ENCODE data around the gene ADAT3. TPM values are rescaled to one million over a fixed set of nuclear protein-coding genes. Genes with fewer than 3 reads are reported as not detected.
"Not testable (repeated sequence)": the region's sequence is repeated elsewhere in the genome, so short reads cannot be mapped to it uniquely, and the experiment has no call there.

ADAT3 gene
- total RNA-seq, 1 donor from 2014 or later, result 6.1 TPM

DNA sequence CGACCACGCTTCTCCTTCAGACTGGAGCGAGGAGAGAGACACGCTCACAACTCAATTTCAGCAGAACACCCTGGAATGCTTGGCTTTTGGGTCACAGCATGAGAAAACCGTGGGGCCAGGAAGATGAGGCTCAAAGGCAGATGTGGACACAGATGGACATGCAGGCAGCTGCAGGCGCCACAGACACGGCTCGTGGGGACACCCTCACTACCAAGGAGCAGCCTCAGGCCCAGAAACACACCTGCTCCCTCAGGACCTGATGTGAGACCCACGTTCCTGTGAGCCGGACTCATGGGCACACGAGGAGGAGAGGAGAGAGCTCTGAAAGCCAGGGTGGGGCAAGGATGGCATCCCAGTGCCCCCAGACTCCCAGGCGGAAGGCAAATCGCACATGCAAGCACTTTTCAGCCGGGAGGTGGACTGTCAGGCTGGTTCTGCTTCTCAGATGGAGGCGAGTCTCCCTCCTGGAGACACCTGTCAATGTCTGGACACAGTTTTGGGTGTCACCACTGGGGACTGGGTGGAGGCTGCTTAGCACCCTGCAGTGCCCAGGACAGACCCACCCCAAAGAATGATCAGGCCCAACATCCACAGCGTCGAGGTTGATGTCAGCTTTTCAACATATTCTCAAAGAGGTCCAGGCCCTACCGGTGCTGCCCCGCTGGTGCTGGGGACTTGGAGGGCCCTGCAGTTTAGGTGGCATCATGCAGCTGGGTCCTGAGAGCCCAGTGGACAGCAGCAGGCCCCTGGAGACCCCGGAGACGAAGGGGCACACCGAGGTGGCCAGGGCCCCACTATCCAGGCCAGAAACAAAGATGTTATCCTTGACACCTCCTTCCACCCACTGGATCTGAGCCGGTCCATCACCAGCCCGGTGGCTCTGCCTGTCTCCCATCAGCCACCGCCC is 22.2 kb upstream of the ADAT3 start:
- DNase-seq (ENCODE audit: low spot score), result no peak

DNA sequence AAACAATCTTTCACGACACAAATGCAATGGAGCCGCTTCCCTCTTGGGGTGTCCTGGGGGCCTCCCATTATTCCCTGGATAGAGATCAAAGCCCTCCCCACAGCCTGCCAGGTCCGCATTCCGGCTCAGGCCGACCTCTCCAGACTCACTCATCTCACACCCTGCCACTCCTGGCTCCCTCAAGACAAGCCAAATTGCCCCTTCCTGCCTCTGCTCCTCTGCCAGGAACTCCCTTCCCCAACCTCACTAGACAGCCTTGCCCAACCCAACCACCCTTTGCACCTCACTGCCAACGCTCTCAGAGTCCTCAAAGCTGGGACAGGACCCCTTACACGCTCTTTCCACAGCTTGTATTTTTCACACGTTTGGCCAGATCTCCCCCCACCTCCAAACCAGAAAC is 21.4 kb upstream of the ADAT3 start:
- DNase-seq (ENCODE audit: low spot score), result no peak

DNA sequence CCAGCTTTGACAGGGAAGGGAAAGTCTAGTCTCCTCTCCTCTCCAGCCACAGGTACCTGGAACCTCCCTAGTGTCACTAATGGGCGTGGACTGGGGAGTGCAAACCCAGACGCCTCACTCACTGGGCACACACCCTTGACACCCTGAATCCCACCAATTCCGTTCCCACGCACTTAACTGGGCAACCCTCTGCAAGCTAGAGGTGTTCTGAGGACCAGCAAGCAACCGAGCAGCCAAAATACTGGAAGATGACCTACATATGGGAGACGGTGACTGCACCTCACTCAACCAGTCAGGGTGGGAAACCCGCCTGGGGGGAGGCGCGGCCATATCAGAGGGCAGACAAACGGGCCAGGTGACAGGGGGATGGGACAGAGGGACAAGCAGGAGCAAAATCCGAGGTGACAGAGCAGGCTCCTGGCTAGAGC is 20.9 kb upstream of the ADAT3 start:
- DNase-seq (ENCODE audit: low spot score), result no peak

DNA sequence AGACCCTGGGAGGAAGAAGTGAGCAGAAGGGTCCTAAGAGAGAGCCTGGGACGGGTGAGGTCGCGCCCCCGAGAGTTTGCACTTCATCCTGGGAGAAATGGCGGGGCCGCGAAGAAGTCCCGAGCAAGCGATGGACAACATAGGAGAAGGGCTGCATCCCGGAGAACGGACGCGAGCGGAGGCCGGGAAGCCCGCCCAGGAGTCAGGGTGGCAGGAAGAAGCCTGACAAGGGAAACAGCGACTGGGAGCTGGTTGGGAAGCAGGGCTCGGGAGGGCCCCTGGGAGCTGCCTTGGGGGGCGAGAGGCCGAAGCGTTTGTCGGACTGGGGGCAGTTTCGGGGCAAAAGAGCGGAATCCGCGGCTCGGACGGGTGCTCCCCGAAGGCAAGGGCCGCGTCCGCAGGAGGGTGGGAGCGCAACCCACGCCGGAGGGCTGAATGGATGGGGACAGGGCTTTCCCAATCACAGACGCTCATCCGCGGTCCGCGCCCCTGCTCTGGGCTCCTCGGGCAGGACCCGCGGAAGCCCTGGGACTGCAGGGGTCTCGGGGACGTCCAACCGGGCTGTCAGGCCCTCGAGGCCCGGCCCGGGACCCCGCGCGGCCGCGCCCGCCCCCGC is 20.4 kb upstream of the ADAT3 start:
- peak; percentile 90 for DNase-seq (ENCODE audit: low spot score)

DNA sequence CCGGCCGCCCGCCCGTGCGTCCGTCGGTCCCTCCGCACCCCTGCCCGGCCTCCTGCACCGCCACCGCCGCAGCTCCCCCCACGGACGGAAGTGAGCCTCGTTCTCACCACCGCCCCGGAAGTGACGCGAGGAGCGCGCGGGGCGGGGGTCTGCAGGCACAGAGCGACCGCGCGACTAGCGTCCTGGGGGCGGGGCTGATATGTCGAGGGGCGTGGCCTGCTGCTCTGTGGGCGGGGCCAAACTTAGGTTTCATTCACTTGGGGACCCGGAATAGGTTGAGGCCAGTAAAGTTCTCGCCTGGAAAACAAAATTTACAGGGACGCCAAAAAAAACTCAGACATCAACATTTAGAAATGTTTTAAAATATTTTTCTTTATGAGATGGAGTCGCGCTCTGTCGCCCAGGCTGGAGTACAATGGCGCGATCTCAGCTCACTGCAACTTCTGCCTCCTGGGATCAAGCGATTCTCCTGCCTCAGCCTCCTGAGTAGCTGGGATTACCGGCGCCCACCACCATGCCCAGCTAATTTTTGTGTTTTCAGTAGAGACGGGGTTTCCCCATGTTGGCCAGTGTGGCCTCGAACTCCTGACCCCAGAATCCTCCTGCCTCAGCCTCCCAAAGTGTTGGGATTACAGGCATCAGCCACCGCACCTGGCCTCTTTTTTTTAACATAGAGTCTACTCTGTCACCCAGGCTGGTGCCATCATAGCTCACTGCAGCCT is 19.6 kb upstream of the ADAT3 start, which contains the start of gene ABHD17A:
TSS of gene ABHD17A (minus strand) at position 99 of the 722 bp plus-strand sequence. CDS start 3,930 bp downstream, outside the sequence.
- DNase-seq (ENCODE audit: low spot score), result peak; percentile 98

DNA sequence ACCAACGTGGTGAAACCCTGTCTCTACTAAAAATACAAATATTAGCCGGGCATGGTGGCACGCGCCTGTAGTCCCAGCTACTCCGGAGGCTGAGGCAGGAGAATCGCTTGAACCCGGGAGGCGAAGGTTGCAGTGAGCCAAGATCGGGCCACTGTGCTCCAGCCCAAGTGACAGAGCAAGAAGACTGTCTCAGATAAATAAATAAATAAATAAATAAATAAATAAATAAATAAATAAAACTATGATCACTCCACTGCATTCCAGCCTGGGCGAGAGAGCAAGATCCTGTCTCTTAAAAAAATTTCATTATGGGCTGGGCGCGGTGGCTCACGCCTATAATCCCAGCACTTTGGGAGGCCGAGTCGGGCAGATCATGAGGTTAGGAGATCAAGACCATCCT is 18.8 kb upstream of the ADAT3 start:
- DNase-seq (ENCODE audit: low spot score), result not testable (repeated sequence)

DNA sequence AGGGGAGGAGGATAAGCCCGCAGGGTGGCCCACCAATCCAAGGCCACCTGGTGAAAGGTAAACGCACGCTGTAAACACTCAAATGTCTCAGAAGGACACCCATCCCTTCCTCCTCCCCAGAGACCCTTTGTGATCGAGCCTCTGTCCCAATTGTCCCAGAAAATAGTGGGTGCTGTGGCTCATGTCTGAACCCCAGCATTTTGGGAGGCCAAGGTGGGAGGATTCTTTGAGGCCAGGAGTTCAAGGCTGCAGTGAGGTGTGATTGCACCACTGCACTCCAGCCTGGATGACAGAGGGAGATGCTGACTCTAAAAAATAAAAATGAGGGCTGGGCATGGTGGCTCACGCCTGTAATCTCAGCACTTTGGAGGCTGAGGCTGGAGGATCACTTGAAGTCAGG is 16.8 kb upstream of the ADAT3 start:
- DNase-seq (ENCODE audit: low spot score), result no peak

DNA sequence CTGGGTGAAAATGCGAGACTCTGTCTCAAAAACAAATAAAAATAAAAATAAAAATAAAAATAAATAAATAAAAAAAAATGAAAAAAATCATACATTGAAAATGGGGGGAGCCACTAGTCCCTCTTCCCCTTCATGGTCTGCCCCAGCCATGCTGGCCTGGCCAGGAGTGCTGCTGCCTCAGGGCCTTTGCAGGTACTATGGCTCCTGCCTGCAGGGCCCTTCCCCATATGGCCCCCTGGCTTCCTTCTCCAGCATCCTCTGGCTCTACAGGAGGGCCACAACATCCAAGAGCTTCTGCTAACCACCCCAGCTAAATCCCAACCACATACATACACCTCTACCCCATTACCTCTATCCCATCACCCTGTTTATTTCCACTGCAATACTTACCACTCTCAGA is 15.3 kb upstream of the ADAT3 start:
- DNase-seq (ENCODE audit: low spot score), result no peak

DNA sequence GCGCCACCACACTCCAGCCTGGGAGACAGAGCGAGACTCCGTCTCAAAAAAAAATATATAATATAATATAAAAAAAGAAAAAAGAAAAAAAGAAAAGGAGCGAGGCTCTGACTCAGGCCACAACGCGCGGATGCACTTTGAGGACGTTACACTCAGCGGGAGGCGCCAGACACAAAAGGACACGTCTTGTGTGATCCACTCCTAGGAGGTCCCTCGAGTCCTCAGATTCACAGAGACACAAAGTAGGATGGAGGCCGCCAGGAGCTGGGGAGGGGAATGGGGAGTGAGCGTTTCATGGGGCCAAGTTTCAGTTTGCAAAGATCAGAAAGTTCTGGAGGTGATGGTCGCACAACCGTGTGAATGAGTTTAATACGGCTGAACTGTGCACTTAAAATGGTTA is 11.4 kb upstream of the ADAT3 start:
- no peak for DNase-seq (ENCODE audit: low spot score)

DNA sequence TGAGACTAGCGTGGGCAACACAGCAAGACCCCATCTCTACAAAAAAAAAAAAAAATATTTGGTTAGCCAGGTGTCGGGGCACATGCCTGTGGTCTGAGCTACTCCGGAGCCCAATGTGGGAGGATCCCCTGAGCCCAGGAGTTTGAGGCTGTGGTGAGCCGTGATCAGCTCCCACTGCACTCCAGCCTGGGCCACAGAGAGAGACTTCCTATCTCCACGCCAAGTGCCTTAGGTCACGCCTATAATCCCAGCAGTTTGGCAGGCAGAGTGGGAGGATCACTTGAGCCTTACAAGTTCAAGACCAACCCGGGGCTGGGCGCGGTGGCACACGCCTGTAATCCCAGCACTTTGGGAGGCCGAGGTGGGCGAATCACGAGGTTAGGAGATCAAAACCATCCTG is 8.7 kb upstream of the ADAT3 start:
- DNase-seq (ENCODE audit: low spot score), result no peak

DNA sequence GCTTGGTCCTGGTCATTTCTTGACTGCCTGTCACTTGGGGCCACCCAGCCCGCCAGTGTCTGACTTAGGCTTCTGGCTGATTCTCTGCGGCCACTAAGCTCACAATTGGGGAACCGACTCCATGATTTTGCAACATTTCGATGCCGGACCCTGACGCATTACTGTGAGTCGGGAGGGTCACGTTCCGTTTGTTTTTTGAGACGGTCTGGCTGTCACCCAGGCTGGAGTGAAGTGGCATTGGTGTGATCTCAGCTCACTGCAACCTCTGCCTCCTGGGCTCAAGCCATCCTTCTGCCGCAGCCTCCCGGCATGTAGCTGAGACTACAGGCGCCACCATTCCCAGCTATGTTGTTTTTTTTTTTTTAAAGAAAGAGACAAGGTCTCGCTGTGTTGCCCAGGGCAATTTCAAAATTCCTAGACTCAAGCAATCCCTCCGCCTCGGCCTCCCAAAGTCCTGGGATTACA is 3.2 kb upstream of the ADAT3 start:
- DNase-seq (ENCODE audit: low spot score), result no peak

DNA sequence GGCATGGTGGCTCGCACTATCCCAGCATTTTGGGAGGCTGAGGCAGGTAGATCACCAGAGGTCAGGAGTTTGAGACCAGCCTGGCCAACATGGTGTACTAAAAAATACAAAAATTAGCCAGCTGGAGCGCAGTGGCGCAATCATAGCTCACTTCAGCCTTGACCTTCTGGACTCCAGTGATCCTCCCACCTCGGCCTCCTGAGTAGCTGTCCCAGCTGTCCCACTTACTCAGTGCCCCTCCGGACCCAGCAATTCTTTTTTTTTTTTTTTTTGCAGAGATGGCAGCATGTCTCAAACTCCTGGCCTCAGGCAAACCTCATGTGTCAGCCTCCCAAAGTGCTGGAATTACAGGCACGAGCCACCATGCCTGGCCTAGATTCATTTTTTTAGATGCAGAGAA is 2.3 kb upstream of the ADAT3 start:
- no peak for DNase-seq (ENCODE audit: low spot score)

DNA sequence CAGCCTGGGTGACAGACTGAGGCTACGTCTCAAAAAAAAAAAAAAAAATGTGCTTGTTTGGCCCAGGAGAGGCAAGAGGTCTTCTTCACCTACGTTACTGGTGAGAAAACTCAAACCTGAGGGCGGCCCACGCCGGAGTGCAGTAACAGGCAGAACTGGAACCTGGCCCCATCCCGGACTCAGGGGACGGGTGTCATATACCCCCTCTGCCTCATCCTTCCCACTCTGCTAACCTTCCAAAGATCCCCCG is 414 bp upstream of the ADAT3 start:
- DNase-seq (ENCODE audit: low spot score), result no peak

DNA sequence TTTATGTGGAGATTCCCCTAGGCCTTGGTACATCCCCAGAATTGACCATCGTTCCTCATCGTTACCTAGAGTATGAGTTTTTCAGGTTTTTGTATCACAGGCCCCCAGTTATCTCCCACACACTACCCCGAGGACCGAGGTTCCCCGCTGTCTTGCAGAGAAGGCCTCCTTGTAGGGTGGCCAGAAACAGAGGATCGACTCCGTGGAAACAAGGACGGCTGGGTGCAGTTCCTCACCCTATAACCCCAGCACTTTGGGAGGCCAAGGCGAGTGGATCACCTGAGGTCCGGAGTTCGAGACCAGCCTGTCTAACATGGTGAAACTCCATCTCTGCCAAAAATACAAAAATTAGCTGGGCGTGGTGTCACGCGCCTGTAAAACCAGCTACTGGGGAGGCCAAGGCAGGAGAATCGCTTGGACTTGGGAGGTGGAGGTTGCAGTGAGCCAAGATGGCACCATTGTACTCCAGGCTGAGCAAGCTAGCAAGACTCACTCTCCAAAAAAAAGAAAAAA is 720 bp downstream of the ADAT3 start:
- DNase-seq (ENCODE audit: low spot score), result no peak

DNA sequence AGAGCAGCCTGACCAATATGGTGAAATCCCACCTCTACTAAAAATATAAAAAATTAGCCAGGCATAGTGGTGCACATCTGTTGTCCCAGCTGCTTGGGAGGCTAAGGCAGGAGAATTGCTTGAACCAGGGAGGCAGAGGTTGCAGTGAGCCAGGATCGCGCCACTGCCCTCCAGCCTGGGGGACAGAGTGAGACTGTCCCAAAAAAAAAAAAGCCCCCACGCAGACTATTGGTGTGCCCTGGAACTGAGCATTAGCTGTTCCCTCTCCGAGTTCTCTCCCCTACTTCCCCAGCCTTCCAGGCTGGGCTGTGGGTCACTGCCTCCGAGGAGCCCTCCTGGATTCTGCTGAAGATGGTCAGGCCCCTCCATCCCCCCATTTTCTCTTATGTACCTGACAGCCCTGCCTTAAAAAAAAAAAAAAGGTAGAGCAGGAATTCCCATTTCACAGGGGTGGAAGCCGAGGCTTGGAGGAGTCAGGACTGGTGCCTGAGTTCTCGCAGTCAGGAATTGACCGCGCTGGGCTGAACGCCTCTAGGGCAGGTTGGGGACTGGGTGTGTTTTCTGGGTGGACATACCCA is 1.9 kb downstream of the ADAT3 start:
- DNase-seq (ENCODE audit: low spot score), result no peak

DNA sequence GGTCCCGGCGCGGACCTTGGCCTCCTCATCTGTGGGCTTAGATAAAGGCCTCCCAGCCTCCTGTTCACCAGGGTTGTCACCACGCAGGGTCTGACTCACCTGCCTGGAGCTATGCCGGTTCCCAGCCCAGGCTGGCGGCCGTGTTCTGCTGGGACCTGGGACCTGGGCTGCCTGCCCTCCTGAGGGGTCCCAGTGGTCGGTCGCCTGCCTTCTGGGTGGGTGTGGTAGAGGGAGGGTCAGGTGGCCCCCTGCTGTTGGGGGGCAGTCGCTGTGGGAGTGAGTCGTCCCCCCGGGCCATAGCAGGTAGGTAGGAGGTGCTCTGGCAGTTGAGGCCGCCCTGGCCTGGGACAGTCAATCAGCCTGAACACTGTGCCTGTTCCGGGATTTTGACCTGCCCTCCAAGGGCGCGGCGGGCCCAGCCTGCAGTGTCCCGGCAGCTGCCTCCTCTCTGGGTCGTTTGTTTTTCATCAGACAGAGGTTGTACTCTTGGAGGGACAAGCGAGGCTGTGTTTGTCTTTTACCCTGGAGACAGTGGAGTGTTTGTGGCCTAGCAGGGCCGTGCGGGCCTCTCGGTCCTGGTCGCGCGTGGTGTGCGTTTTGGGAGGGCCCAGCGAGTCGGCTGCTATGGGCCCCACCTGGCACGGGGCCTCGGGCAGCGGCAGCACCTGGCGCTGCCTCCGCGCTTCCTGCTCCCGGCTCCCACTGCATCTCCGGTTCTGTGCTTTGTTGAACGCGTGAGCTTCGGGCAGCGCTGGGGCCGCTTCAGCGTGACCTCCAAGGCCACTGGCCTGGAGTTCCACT is 2.6 kb downstream of the ADAT3 start:
- no peak for DNase-seq (ENCODE audit: low spot score)

DNA sequence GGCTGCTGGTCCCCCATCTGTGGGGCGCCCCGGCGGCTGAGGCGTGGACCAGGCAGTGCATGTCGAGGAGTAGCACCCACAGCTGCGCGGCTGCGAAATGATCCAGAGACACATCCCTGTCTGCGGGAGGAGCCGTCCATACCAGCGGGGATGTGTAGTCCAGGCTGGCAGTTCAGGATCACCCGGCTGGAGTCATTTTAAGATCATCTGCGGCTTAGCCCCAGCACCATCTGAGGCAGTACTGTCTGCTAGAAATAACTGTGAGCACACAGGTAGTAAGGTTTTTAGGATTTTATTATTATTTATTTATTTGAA is 3.1 kb downstream of the ADAT3 start:
- no peak for DNase-seq (ENCODE audit: low spot score)

DNA sequence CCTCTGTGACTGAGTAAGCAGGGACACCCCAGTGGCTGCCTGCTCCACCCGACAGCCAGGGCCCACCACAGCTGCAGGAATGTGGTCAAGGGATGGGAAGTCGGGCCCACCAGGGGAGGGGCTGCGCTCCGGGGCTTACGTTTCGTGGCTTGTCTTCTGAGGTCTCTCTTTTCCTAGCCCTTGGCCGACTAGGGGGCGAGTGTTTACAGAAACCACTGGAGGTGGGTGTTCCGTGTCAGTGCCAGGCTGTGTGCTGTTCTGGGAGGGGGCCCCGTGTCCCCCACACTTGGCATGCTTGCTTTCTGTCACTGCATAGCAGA is 4.5 kb downstream of the ADAT3 start:
- no peak for DNase-seq (ENCODE audit: low spot score)

DNA sequence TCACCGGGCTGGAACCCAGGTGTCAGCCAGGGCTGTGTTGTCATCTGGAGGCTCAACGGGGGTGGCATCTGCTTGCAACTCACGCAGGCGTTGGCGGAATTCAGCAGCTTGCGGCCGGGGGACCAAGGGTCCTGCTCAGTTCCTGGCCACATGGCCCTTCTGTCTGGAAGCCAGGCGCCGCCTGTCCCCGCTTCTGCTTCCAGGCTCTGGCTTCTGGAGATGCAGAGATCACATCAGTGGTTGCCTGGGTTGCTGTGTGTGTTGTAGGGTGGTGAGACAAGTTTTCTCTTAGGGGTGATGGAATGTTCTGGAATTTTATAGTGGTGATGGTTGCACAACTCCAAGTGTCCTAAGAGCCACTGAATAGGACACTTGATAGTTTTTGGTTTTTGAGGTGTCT is 5.0 kb downstream of the ADAT3 start:
- DNase-seq (ENCODE audit: low spot score), result no peak

DNA sequence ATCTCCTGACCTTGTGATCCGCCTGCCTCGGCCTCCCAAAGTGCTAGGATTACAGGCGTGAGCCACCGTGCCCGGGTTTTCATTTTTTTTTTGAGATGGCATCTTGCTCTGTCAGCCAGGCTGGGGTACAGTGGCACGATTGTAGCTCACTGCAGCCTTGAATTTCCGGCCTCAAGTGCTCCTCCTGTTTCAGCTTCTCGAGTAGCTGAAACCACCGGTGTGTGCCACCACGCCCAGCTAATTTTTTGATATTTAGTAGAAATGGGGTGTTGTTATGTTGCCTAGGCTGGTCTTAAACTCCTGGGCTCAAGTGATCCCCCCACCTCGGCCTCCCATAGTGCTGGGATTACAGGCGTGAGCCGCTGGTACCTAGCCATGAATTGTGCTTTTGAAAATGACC is 5.9 kb downstream of the ADAT3 start:
- no peak for DNase-seq (ENCODE audit: low spot score)

DNA sequence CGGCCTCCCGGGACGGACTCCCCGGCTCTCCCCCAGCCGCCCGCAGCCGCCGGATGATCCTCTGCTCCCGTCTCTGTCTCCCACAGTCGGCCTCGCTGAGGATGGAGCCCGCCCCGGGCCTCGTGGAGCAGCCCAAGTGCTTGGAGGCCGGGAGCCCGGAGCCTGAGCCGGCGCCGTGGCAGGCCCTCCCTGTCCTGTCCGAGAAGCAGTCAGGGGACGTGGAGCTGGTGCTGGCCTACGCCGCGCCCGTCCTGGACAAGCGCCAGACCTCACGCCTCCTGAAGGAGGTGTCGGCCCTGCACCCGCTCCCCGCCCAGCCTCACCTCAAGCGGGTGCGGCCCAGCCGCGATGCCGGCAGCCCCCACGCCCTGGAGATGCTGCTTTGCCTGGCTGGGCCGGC is 6.8 kb downstream of the ADAT3 start:
- DNase-seq (ENCODE audit: low spot score), result no peak

Data from mesenteric fat pad (tissue), 1 donor.